ENCODE results near the gene TSPAN15. TPM values are rescaled to one million over a fixed set of nuclear protein-coding genes. Genes with fewer than 3 reads are reported as not detected.

Gene TSPAN15
- total RNA-seq, 1 experiment from 2014 or later = 7.7 TPM

- Histone ChIP-seq H3K79me2 (ENCODE audit: insufficient read depth, low read length) (no peaks in the 10 kb centered on the region), H4K20me1 (ENCODE audit: control insufficient read depth, insufficient read depth, insufficient read length) (no peaks in the 10 kb centered on the region), H3K27me3 (ENCODE audit: insufficient read depth, low read length) (no peaks in the 10 kb centered on the region), H3K9ac (ENCODE audit: extremely low read depth, insufficient read length, low read length) (no peak overlapping the region), H3K14ac (ENCODE audit: insufficient read depth, low read length) (no peak overlapping the region; the same call in 1 of the 2 replicates), H2BK12ac (ENCODE audit: insufficient read length, low read depth, low read length) (no peak overlapping the region), H3K4me2 (ENCODE audit: insufficient read depth, insufficient read length, low read length) (no peak overlapping the region), H2AK5ac (ENCODE audit: insufficient read length, low read length) (no peak overlapping the region), H3K18ac (ENCODE audit: insufficient read length, low read depth, low read length) (no peak overlapping the region), H4K8ac (replicated peaks; ENCODE audit: insufficient read length, low read depth, low read length) (no peak overlapping the region), H3K23ac (ENCODE audit: insufficient read length, low read depth, low read length) (no peak overlapping the region), H3T11ph (ENCODE audit: low read length) (no peak overlapping the region), H3K4ac (ENCODE audit: low read depth, low read length) (no peak overlapping the region), H3K4me1 (ENCODE audit: insufficient read depth, low read length) (no peaks in the 10 kb centered on the region), H4K91ac (ENCODE audit: insufficient read length, low read depth, low read length) (no peak overlapping the region), H3K23me2 (ENCODE audit: insufficient read length, low read depth, low read length, poor library complexity, severe bottlenecking) (no peaks in the 10 kb centered on the region), H3K56ac (ENCODE audit: insufficient read length, low read depth, low read length) (no peak overlapping the region), H2BK15ac (ENCODE audit: low read depth, low read length) (no peak overlapping the region), H2AFZ (ENCODE audit: low read length) (no peak overlapping the region), H3K27ac (ENCODE audit: insufficient read length, low read depth, low read length) (no peak overlapping the region), H3K9me3 (ENCODE audit: control insufficient read depth, low read depth, low read length) (peaks cover 4% of the 10 kb centered on the region), H2BK20ac (ENCODE audit: low read depth, low read length, poor library complexity, severe bottlenecking) (no peak overlapping the region), H3K79me1 (ENCODE audit: insufficient read depth, low read depth, low read length, poor library complexity, severe bottlenecking) (no peaks in the 10 kb centered on the region), H4K5ac (ENCODE audit: insufficient read length, low read depth, low read length) (no peak overlapping the region), H2BK120ac (ENCODE audit: low read depth, low read length, poor library complexity, severe bottlenecking) (no peak overlapping the region), H2BK5ac (ENCODE audit: insufficient read length, low read length) (no peak overlapping the region)
- H3K36me3 Mint-ChIP-seq (ENCODE audit: insufficient read depth in 1 of 3, low read depth in 3 of 3) = peaks cover 13 to 18% (median 14%) of the 10 kb centered on the region in 3 experiments
- H3K27me3 Mint-ChIP-seq (ENCODE audit: low read depth) = peaks cover 3% of the 10 kb centered on the region
- no peak for DNase-seq
- no CpG with 5 or more reads among the region's 4 CpGs for WGBS (ENCODE audit: extremely low coverage, insufficient read length, low lambda C conversion rate)
- peaks cover 5 to 15% of the 10 kb centered on the region in 2 experiments for H3K4me1 Mint-ChIP-seq
- peaks cover 14 to 20% of the 10 kb centered on the region in 2 experiments for H3K9me3 Mint-ChIP-seq
- no peak overlapping the region for H3K27ac Mint-ChIP-seq
- no peak overlapping the region for H3K4me3 Mint-ChIP-seq
- TF ChIP-seq CTCF (conservative IDR thresholded peaks at IDR 0.05) = no peak
Measured at GRCh38 chr10:69491611-69492010, 40.3 kb downstream of the TSPAN15 start.

Measured in H9 (cell line).